ENCODE results near the gene ETDC.
"Not testable (repeated sequence)": the region's sequence is repeated elsewhere in the genome, so short reads cannot be mapped to it uniquely, and the experiment has no call there.

ETDC gene

GRCh38 chrX:135309430-135309923 lies at the start of gene ETDC:
ETDC (plus strand) TSS chrX:135309480; CDS start chrX:135309480, 0 bp downstream.
- no peak for DNase-seq

GRCh38 chrX:135260976-135261375 lies 48.3 kb upstream of the ETDC start:
- not testable (repeated sequence) for DNase-seq

GRCh38 chrX:135263376-135263775 lies 45.9 kb upstream of the ETDC start:
- DNase-seq: not testable (repeated sequence)

- no peak for DNase-seq
These were observed 45.1 kb upstream of the ETDC start for GRCh38 chrX:135264206-135264605.

GRCh38 chrX:135273162-135273561 lies 36.1 kb upstream of the ETDC start:
- DNase-seq: no peak

GRCh38 chrX:135275973-135276372 lies 33.3 kb upstream of the ETDC start:
- no peak for DNase-seq

- DNase-seq: no peak
These were observed 21.9 kb upstream of the ETDC start for GRCh38 chrX:135287266-135287823.

GRCh38 chrX:135295238-135295943 lies 13.9 kb upstream of the ETDC start:
- DNase-seq: no peak

- DNase-seq: no peak
These were observed 13.4 kb upstream of the ETDC start for GRCh38 chrX:135295944-135296305.

- no peak for DNase-seq
These were observed 6.9 kb upstream of the ETDC start for GRCh38 chrX:135302269-135302873.

GRCh38 chrX:135304741-135305140 lies 4.5 kb upstream of the ETDC start:
- DNase-seq: no peak

- DNase-seq: no peak
These were observed 2.1 kb upstream of the ETDC start for GRCh38 chrX:135307171-135307570.

GRCh38 chrX:135308345-135308855 lies 880 bp upstream of the ETDC start:
- DNase-seq: no peak

GRCh38 chrX:135315864-135316263 lies 6.6 kb downstream of the ETDC start:
- no peak for DNase-seq

- DNase-seq: no peak
These were observed 15.2 kb downstream of the ETDC start for GRCh38 chrX:135324463-135324862.

GRCh38 chrX:135325036-135325818 lies 15.9 kb downstream of the ETDC start:
- DNase-seq: not testable (repeated sequence)

- no peak for DNase-seq
These were observed 18.0 kb downstream of the ETDC start for GRCh38 chrX:135327299-135327698.

- no peak for DNase-seq
These were observed 19.2 kb downstream of the ETDC start for GRCh38 chrX:135328421-135329005.

GRCh38 chrX:135330706-135331105 lies 21.4 kb downstream of the ETDC start:
- DNase-seq: no peak

GRCh38 chrX:135331525-135331924 lies 22.2 kb downstream of the ETDC start:
- DNase-seq: no peak

- DNase-seq: no peak
These were observed 31.6 kb downstream of the ETDC start for GRCh38 chrX:135340831-135341230.

- no peak for DNase-seq
These were observed 35.9 kb downstream of the ETDC start for GRCh38 chrX:135345107-135345589.

GRCh38 chrX:135346975-135347374 lies 37.7 kb downstream of the ETDC start:
- no peak for DNase-seq
